ENCODE data around the gene GPR171. TPM values are rescaled to one million over a fixed set of nuclear protein-coding genes. Genes with fewer than 3 reads are reported as not detected.

The GPR171 gene
- total RNA-seq, 1 donor = not detected

DNA sequence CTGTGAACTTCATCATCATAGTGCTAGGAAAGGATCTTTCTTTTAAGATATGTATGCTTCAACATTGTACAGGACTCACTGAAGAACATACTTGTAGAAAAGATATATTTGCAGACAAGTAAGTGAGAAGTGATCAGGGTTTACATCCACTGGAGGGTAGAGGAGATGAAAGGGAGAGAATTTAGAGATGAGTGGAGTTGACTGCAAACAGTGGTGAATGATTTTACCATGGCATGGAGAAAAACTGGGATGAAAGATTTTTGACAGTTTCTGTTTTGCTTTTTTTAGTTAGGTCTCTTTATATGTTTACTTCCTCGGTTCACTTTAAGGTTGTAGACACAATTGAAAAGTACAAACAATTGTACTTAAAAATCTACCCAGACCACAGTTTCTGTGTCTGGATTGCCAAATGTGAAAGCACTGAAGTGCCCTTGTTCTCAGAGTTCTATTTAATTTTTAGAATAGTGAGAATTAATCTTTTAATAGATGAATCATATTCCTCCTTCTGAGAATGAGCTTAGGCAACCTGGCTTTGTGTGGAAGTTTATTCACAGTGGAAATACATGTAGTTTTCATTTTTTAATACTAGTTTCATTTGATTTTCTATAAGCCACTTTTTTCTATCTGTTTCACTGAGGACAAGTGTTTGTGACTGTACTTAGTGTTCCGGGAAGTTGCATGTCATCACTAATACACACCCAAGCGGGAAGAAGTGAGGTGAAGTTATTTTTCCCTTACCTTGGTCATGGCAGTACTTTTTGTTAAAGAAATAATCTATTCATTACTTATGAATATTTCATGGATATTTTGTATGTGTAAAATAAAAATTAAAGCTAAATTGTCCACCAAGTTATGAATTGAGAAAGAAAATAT is 1.8 kb upstream of the GPR171 start:
- DNase-seq (ENCODE audit: low read depth) = no peak
- TF ChIP-seq, protein P1, sequence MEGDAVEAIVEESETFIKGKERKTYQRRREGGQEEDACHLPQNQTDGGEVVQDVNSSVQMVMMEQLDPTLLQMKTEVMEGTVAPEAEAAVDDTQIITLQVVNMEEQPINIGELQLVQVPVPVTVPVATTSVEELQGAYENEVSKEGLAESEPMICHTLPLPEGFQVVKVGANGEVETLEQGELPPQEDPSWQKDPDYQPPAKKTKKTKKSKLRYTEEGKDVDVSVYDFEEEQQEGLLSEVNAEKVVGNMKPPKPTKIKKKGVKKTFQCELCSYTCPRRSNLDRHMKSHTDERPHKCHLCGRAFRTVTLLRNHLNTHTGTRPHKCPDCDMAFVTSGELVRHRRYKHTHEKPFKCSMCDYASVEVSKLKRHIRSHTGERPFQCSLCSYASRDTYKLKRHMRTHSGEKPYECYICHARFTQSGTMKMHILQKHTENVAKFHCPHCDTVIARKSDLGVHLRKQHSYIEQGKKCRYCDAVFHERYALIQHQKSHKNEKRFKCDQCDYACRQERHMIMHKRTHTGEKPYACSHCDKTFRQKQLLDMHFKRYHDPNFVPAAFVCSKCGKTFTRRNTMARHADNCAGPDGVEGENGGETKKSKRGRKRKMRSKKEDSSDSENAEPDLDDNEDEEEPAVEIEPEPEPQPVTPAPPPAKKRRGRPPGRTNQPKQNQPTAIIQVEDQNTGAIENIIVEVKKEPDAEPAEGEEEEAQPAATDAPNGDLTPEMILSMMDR (IDR thresholded peaks at IDR 0.05; ENCODE audit: insufficient read depth, low read depth, low read length) = no peak
- H3K4me3 ChIP-seq (ENCODE audit: low read depth, low read length) = no peak overlapping the region

DNA sequence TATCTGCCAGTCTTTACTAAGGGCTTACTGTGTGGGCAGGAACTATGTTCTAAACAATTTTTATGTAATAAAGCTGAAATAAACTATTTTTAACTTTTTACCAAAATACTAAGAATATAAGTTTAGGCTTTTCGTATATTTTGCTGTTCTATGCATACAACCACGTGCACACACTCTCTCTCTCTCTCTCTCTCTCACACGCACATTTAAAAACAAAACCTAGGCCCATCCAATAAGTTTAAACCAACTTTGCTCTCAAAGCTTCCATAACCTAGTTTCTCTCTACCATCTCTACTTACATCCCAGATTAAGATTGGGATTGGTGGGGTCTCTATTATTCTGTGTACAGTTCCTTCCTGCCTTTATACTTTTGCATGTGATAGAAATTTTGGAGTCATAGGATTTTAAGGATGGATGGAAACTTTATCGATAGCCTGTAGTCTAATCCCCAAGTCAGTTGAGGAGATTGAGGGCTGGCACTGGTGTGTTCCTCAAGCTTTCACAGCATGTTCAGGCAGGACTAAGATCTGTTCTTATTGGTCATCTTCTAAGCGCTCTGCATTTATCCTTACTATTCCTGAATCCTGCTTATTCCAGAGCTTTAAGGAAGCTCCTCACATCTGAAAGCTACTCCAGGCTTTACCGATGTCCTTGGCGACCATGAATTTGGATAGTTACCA is 1.8 kb downstream of the GPR171 start:
- H3K4me3 ChIP-seq (ENCODE audit: low read depth, low read length) = no peak overlapping the region
- TF ChIP-seq, protein P1 (IDR thresholded peaks at IDR 0.05; ENCODE audit: insufficient read depth, low read depth, low read length) = no peak
- no peak for DNase-seq (ENCODE audit: low read depth)

DNA sequence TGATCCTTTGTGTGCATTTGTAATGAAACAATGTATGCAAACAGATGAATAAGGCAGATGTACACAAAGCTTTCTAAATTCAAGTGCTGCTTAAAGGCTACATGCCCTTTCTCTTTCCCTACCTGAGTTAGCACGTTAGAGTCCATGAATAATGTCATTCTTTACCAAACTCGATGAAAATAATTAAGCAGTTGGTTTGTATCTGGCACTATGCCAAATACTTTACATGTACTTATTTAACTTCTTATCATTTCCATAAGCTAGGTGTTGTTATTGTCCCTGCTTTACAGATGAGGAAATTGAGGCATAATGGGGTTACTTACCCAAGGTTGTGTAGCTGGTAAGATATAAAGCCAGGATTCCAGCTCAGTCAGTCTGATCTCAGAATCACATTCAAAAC is 2.4 kb downstream of the GPR171 start:
- TF ChIP-seq, protein P1 (IDR thresholded peaks at IDR 0.05; ENCODE audit: insufficient read depth, low read depth, low read length) = no peak
- H3K4me3 ChIP-seq (ENCODE audit: low read depth, low read length) = no peak overlapping the region
- DNase-seq (ENCODE audit: low read depth) = no peak

DNA sequence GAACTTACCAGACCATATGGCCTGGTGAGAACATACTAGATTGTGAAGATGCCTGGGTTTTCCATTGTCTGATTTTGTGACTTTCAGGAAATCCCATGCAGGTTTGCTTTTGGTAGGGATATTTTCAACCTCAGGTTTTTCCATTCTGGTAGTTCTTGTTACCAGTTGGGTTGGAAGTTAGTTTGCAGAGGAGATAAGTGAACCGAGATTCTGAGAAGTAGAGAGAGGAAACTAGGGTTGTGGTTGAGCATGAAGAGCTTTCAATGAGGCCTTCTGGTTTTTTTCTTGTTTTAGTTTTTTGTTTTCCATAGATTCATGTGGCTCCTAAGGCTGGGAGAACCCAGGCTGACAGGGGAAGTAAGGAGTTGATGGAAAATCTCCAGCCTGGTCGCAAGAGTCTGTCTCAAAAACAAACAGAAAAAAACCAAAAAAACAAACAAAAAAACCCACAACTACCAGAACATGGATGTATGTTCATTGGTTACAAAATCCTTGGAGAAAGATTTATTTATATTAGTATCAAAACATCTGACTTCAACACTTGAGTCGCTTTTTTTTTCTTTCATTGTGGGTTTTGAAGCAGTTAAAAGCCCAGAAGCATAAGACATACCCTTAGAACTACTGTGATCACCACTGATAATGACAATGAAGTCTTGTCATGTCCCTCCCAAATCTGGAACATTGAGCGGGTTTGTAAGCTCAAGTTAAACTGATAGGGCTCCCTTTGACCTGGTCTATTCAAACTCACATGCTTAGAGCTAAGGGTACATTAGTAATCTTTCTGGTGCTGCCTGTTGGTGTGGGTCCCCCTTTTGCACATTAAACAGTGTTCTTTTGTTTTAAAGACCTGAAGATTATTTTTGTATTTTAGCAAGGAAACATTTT is 3.2 kb downstream of the GPR171 start:
- no peak for DNase-seq (ENCODE audit: low read depth)
- no peak overlapping the region for H3K4me3 ChIP-seq (ENCODE audit: low read depth, low read length)
- TF ChIP-seq, protein P1 (IDR thresholded peaks at IDR 0.05; ENCODE audit: insufficient read depth, low read depth, low read length) = no peak

DNA sequence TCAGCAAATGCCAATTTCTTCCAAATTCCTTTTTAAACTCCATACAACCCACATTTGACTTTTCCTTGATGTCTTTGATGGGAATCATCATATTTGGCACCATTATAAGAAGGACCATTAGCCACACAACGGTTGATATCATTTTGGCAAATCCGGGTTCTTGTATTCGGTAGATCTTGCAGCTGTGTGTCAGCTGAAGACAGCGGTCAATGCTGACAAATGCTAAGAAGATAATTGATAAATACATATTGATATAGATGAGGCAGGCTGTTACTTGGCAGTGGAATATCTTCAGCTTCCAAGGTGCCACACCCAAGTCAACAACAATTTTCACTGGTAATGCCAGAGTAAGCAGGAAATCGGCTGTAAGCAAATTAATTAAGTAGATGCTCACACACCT is 4.2 kb downstream of the GPR171 start:
- no peak overlapping the region for H3K4me3 ChIP-seq (ENCODE audit: low read depth, low read length)
- DNase-seq (ENCODE audit: low read depth) = no peak
- TF ChIP-seq, protein P1 (IDR thresholded peaks at IDR 0.05; ENCODE audit: insufficient read depth, low read depth, low read length) = no peak

DNA sequence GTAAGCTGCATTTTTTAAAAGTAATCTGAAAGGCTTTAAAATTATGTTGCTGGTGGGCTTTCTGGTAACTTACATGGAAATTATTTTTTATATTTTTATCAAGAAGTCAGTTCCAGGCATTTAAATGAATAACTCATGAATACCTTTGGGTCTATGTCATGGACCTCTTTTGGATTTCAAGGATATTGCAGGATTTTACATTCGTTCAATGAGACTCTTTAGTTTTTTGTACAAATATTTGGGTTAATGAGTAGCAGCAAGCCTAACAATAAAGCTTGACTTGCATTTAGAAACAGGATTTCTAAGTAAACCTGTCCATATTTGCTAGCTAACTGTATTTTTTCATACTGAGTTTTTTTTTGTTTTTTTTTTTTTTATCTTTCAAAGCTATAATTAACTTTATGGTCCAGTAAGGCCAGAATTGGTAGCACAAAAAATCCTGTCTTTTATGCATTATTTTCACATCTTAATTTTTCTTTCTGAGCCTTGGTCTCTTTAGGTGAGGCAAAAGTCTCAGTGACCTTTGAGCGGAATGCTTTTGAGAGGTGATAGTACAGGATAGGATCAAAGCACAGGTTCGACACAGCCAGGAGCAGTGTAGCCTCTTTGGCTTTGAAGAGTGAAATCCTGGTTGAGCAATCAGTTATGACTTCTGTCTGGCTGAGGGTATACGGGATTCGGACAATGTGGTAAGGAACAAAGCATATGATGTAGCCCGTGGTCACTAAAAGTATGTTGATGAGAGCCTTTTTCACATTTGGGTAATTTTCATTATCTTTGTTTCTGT is 4.8 kb downstream of the GPR171 start:
- no peak for DNase-seq (ENCODE audit: low read depth)
- TF ChIP-seq, protein P1 (IDR thresholded peaks at IDR 0.05; ENCODE audit: insufficient read depth, low read depth, low read length) = no peak
- H3K4me3 ChIP-seq (ENCODE audit: low read depth, low read length) = no peak overlapping the region

Measured in fibroblast of villous mesenchyme (primary cell).